ENCODE results near the gene RFTN1. TPM values are rescaled to one million over a fixed set of nuclear protein-coding genes. Genes with fewer than 3 reads are reported as not detected.

The RFTN1 gene
- total RNA-seq, 2 experiments from 2014 or later, result 64.4 to 66.7 TPM

DNA sequence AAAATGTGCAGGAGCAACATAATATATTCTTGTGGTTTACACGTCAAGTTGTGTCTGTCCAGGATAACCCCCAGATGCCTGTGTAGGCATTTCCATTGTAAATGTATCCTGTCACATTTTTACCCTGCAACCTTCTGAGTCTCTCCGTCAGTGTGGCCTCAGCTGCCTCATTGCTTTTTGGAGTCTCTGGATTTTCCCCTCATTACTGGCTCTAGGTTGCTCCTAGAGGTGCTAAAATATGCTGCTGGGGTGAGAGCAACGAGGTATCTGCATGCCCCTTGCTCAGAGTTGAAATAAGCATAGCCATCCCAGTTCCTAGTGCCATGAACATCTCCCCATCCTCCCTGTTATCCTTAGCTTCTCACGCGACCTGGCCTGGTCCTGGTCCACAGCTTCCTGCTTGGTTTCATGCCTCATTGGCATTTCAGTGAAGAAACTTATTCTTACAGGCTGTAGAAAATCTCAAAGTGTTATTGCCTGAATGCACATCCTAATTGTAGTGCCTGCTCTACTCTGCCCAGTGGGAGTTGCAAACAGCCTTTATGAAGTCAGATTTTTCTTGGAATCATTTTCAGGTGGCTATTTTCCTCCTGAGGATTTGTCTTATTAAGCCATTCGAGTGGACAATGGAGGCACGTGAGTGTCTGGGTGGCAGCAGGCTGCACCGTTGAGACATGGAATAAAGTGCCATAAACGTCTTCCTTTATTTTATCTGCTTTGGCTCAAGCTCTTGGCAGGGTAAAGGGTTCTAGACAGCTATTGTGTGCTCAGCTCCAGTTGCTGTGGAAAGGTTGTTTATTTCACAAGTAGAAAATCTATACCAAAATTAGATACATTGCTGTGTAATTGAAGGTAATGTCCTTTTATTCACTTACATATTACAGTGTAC lies 215.3 kb downstream of the RFTN1 start:
- DNase-seq (no peak), ATAC-seq (ENCODE audit: low read depth) (no peak)
- Mint-ChIP-seq H3K4me1 (peaks cover 81% of the 10 kb centered on the region), H3K9me3 (peaks cover 5% of the 10 kb centered on the region), H3K36me3 (peaks cover 74% of the 10 kb centered on the region), H3K4me3 (peak overlapping the region; percentile 92), H3K27me3 (no peaks in the 10 kb centered on the region), H3K27ac (peak overlapping the region; percentile 88)
- POLR2A ChIA-PET, result interaction anchor here (0.6 to 1.6 kb wide), 5 partner anchors 9 to 20 kb away, joined by 3 to 6 read pairs (median 5); no protein-coding TSS in a partner anchor

DNA sequence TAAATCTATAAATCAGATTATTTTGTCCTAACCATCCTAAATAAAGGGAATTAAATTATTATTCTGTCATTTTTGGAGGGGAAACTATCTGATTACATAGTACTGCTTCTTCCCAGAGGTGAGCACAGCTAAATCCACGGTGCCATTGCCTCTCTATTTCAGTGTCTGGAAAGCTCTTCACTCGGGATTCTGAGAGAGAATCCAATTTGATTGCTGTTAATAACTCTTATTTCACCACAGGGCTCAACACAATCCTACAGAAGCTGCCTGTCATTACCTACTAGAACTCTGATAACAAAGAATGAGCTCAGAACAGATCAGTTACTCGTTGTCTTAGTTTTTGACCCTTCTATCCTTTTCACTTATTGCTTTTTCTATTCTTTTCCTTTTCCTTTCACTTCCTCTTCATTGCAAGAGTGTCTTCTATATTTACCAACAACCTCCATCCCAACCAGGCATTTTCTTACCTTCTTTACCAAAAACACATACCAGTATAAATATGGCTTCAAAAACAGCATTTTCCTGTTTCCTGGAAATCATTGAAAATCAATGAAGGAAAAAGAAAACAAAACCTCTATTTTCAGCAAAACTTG lies 218.1 kb downstream of the RFTN1 start:
- POLR2A ChIA-PET, result interaction anchor here (1.1 to 9.5 kb wide), 5 partner anchors 8 to 217 kb away, joined by 4 to 141 read pairs (median 12); no protein-coding TSS in a partner anchor
- Mint-ChIP-seq H3K36me3 (peaks cover 77% of the 10 kb centered on the region), H3K4me1 (peaks cover 81% of the 10 kb centered on the region), H3K27ac (peak overlapping the region; percentile 84), H3K9me3 (peaks cover 10% of the 10 kb centered on the region), H3K27me3 (no peaks in the 10 kb centered on the region), H3K4me3 (peak overlapping the region; percentile 82)
- no peak for DNase-seq
- peak; percentile 5 for ATAC-seq (ENCODE audit: low read depth)

DNA sequence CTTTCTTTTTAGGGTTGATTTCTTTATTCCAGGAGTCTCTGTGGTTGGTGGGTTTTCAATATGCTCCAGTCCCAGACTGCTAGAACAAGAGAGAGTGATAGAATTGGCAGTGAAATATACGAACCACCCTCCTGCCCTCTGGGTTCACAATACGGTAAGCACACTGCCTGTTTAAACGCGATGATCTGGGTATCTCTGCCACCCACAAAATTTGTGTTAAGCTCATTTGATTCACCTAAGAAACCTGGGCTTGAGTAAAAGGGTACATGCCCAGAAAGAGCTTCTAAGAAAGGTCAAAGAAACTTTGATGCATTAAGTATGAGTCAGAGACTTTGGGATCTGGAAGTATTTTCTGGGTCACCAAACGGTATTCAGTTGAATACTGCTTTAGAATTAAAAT lies 218.7 kb downstream of the RFTN1 start:
- peak overlapping the region; percentile 80 for H3K27ac Mint-ChIP-seq
- POLR2A ChIA-PET, result interaction anchor here (0.9 to 9.5 kb wide), 6 partner anchors 8 to 222 kb away, joined by 3 to 141 read pairs (median 10); no protein-coding TSS in a partner anchor
- no peaks in the 10 kb centered on the region for H3K27me3 Mint-ChIP-seq
- peaks cover 80% of the 10 kb centered on the region for H3K4me1 Mint-ChIP-seq
- ATAC-seq (ENCODE audit: low read depth) (no peak), DNase-seq (no peak)
- H3K36me3 Mint-ChIP-seq, result peaks cover 79% of the 10 kb centered on the region
- H3K4me3 Mint-ChIP-seq, result peak overlapping the region; percentile 72
- peaks cover 10% of the 10 kb centered on the region for H3K9me3 Mint-ChIP-seq

DNA sequence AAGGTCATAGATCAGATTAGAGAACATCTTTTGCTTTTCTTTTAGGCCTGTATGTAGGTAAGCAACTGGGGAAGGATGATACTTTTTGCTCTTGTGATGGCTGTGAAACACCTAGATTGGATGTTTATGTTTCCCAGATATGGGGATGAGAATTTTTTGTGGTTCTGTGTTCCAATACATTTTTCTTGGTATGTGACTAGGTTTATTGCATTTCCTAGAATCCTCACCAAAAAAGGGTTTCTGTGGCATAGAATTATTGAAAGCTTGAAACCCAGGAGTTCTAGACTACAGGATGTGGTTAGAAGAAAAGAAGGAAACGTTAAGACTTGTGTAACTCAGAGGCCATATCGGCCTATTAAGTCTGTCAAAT lies 222.7 kb downstream of the RFTN1 start:
- POLR2A ChIA-PET, result interaction anchor here (0.7 to 9.5 kb wide), 7 partner anchors 12 to 221 kb away, joined by 3 to 141 read pairs (median 5); partner anchors contain the start of genes DPH3 and OXNAD1
- Mint-ChIP-seq H3K36me3 (peaks cover 82% of the 10 kb centered on the region), H3K27me3 (no peaks in the 10 kb centered on the region), H3K4me3 (peak overlapping the region; percentile 97), H3K9me3 (peaks cover 10% of the 10 kb centered on the region), H3K4me1 (peaks cover 57% of the 10 kb centered on the region), H3K27ac (peak overlapping the region; percentile 97)
- DNase-seq (no peak), ATAC-seq (ENCODE audit: low read depth) (peak; percentile 36)

DNA sequence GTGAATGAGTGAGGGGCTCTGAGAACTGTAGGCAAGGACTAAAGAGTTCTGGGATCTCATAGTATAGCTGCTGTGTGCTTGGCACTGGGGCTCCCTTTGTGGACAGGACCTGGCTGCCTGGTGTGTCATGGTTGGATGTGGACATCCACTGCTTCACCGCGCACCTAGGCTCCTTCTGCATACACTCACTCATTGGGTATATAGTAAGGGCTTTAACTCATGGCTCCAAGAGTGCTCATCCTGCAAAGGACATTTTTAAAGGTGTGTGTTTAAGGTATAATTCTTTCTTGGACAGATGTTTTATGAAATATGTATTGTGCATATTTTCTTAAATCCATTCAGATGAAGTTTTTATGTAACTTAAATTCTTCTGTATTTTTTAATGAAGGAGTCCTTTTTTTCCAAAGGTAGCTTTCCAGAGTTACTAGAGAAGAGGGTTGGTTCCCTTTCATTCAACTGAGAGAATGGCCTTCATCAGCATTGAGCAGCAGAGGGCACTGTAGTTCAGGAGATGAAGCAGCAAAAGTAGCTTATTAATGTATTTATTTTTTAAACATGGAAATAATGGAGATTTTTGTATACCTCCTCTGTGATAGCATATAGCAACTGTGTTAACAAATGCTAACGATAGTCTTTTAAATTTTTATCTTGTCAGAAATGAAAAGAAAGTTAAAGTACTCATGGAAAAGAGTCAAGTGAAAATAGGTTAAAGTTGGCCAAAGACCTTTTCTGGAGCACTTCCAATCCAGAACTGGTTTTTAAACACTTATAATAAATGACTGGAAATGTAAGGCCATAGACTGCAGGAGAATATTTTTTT lies 223.3 kb downstream of the RFTN1 start:
- no peaks in the 10 kb centered on the region for H3K27me3 Mint-ChIP-seq
- peaks cover 10% of the 10 kb centered on the region for H3K9me3 Mint-ChIP-seq
- peak overlapping the region; percentile 97 for H3K4me3 Mint-ChIP-seq
- peak overlapping the region; percentile 97 for H3K27ac Mint-ChIP-seq
- DNase-seq (no peak), ATAC-seq (ENCODE audit: low read depth) (no peak)
- H3K4me1 Mint-ChIP-seq, result peaks cover 53% of the 10 kb centered on the region
- POLR2A ChIA-PET, result interaction anchor here (0.6 to 9.5 kb wide), 9 partner anchors 8 to 594 kb away, joined by 3 to 141 read pairs (median 5); partner anchors contain the start of genes DPH3, OXNAD1 and PLCL2
- H3K36me3 Mint-ChIP-seq, result peaks cover 76% of the 10 kb centered on the region

DNA sequence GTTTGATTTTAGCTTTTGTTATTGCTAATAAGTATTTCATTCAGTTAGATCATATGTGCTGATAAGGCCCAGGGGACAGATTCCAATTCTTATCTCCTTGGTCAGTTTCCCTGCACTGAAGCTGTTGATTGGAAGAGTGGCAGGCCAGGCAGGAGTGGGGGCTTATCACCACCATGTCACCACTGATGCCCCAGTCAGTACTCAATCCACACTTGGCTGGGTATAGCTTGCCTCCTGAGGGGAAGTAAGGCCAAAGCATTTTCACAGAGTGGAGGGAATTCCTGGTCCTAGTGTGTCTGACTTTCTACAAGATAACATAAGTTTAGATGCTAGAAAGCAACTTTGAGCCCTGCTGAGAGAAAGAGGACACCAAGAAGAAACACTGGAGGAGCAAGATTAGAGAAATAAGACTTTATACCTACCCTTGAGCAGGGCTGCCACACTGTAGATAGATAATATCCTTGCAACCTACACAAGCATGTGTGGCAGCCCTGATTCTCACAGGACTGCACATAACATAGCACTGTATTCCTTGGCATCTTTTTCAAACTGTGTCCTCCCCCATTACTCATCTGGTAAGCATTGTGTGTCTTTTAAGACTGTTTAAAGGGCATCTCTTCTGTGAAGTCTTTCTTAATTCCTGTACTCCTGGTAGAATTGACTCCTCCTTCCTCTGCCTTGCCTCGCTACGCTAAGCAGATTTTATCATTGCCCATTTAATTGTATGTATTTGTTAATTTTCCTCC lies 224.2 kb downstream of the RFTN1 start:
- Mint-ChIP-seq H3K27ac (peak overlapping the region; percentile 97), H3K4me1 (peaks cover 54% of the 10 kb centered on the region), H3K27me3 (no peaks in the 10 kb centered on the region), H3K4me3 (peak overlapping the region; percentile 97), H3K9me3 (peaks cover 10% of the 10 kb centered on the region), H3K36me3 (peaks cover 71% of the 10 kb centered on the region)
- POLR2A ChIA-PET, result interaction anchor here (0.7 to 9.5 kb wide), 12 partner anchors 9 to 862 kb away, joined by 3 to 141 read pairs (median 6); partner anchors contain the start of genes DPH3, OXNAD1, PLCL2 and RFTN1
- DNase-seq (no peak), ATAC-seq (ENCODE audit: low read depth) (no peak)

DNA sequence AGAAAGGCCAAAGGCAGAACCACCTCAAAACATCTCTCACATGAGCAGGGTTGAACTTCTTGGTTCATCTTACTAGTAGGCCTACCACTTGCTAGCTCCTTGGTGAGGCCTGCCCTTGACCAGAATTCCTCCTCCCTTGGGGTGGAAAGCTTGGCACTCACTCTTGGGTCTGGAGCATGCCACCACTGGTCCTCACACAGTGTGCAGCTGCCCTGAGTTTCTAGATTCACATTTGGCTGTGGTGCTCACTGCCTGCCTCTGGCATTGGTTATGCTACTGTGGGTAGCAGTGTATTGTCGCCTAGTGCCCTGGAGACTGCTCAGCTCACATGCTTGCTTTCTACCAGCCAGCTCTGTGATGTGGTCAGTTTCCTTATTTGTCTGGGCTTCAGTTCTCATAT lies 224.8 kb downstream of the RFTN1 start:
- H3K4me1 Mint-ChIP-seq, result peaks cover 51% of the 10 kb centered on the region
- DNase-seq (no peak), ATAC-seq (ENCODE audit: low read depth) (peak; percentile 32)
- no peaks in the 10 kb centered on the region for H3K27me3 Mint-ChIP-seq
- H3K4me3 Mint-ChIP-seq, result peak overlapping the region; percentile 97
- peaks cover 68% of the 10 kb centered on the region for H3K36me3 Mint-ChIP-seq
- H3K27ac Mint-ChIP-seq, result peak overlapping the region; percentile 97
- POLR2A ChIA-PET, result interaction anchor here (0.6 to 9.5 kb wide), 15 partner anchors 10 to 863 kb away, joined by 3 to 141 read pairs (median 5); partner anchors contain the start of genes DPH3, OXNAD1, PLCL2 and RFTN1
- peaks cover 8% of the 10 kb centered on the region for H3K9me3 Mint-ChIP-seq

DNA sequence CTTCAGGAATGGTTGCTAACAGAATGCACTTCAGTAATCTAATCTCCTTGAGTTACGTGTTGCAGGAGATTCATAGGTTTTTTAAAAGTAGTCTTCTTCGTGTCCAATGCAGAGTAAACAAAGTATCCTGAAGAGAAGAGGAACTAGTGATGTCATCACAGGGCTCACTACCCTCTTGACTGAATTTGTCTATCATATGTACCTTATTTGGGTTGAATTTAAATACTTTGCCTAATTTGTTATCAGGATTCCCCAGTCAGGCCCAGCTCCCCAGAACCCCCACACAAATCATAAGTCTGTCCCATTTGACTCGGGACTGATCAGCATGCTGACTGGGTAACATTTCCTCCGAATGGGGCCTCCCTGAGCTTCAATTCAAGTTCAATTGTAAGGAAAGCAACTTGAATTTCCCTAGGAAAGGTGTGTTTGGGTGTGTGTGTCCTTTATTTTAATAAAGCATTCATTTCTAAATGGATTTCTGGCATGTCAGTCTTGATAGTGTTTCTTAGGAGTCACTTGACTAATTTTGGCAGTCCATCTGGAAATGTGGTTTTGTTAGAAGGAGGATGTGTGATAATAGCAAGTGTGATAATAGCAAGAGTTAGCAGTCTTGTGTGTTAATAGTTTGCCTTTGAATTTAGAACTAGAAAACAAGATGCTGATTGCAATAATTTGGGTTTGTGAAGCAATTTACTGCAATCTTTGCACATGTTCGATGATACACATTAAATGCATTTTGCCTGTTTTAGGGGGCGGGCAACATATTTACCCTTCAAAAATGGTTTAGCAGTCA lies 226.6 kb downstream of the RFTN1 start:
- peaks cover 69% of the 10 kb centered on the region for H3K36me3 Mint-ChIP-seq
- peak overlapping the region; percentile 97 for H3K4me3 Mint-ChIP-seq
- ATAC-seq (ENCODE audit: low read depth) (no peak), DNase-seq (no peak)
- H3K4me1 Mint-ChIP-seq, result peaks cover 47% of the 10 kb centered on the region
- H3K27me3 Mint-ChIP-seq, result no peaks in the 10 kb centered on the region
- POLR2A ChIA-PET, result interaction anchor here (0.6 to 2.8 kb wide), 14 partner anchors 8 to 1192 kb away, joined by 3 to 24 read pairs (median 6); partner anchors contain the start of genes DPH3, OXNAD1 and RFTN1
- H3K9me3 Mint-ChIP-seq, result no peaks in the 10 kb centered on the region
- peak overlapping the region; percentile 97 for H3K27ac Mint-ChIP-seq

DNA sequence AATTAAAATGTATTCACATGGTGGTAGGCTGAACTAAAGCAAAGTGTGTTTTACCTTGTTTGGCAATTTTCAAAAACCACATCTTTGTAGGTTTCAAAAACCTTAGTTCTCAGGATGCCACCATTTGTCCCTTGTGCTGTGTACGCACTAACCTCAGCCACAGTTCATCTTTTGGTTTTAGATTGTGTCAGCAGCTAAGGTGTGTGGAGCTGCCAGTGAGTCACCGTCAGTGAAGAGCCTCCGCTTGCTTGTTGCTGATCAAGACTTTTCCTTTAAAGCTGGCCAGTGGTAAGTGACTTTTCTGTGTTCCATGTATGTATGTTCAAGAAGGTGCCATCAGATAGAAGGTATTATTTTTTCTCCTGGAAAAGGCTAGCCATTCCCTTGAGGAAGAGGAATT lies 227.3 kb downstream of the RFTN1 start:
- POLR2A ChIA-PET, result interaction anchor here (1.3 to 2.8 kb wide), 11 partner anchors 9 to 227 kb away, joined by 5 to 24 read pairs (median 8); partner anchors contain the start of genes DPH3, OXNAD1 and RFTN1
- H3K27ac Mint-ChIP-seq, result peak overlapping the region; percentile 97
- peaks cover 41% of the 10 kb centered on the region for H3K4me1 Mint-ChIP-seq
- ATAC-seq (ENCODE audit: low read depth), result peak; percentile 80
- H3K9me3 Mint-ChIP-seq, result no peaks in the 10 kb centered on the region
- peak; percentile 56 for DNase-seq
- H3K27me3 Mint-ChIP-seq, result no peaks in the 10 kb centered on the region
- peaks cover 65% of the 10 kb centered on the region for H3K36me3 Mint-ChIP-seq
- H3K4me3 Mint-ChIP-seq, result peak overlapping the region; percentile 97

DNA sequence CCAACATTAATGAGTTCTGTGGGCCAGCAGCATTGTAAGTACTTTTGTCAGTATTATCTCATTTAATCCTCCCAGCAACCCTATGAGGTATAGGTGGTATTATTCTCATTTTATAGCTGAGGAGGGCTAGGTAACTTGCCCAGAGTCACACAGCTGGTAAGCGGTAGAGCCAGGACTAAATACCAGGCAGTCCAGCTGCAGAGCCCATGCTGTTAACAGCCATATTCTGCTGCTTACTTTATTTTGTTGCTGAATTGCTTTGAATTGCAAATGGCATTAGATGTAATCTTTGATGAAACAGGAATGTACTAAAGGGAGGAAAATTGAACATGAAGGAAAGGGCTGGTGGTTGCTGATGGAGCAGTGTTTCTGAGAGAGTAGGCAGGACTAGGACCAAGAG lies 228.9 kb downstream of the RFTN1 start:
- Mint-ChIP-seq H3K4me1 (peaks cover 27% of the 10 kb centered on the region), H3K4me3 (peak overlapping the region; percentile 97), H3K27me3 (no peaks in the 10 kb centered on the region), H3K27ac (peak overlapping the region; percentile 97), H3K9me3 (no peaks in the 10 kb centered on the region), H3K36me3 (peaks cover 55% of the 10 kb centered on the region)
- DNase-seq, result no peak
- POLR2A ChIA-PET, result interaction anchor here (2.5 to 2.8 kb wide), 3 partner anchors 18 to 34 kb away, joined by 8 to 24 read pairs (median 20); partner anchors contain the start of genes DPH3 and OXNAD1
- no peak for ATAC-seq (ENCODE audit: low read depth)

DNA sequence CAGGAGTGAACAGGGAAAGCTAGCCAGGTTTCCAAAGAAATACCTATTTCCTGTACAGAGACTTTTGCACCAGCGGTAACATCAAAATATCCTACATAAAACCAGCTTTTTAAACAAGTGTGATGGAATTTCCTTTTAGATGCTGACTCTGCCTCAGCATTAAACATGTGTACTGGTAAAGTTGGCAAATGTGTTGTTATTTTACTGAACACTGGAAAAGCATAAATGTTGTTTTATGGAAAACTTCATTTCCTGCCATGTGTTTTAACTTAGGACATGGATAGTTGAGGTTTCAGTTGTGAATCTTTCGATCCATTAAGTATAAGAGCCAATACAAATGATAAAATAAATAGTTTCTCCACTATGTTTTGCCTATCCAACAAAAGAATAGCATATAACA lies 232.8 kb downstream of the RFTN1 start:
- Mint-ChIP-seq H3K4me1 (peaks cover 14% of the 10 kb centered on the region), H3K4me3 (no peak overlapping the region), H3K9me3 (no peaks in the 10 kb centered on the region), H3K36me3 (peaks cover 23% of the 10 kb centered on the region), H3K27me3 (no peaks in the 10 kb centered on the region), H3K27ac (no peak overlapping the region)
- POLR2A ChIA-PET, result no interaction called here
- ATAC-seq (ENCODE audit: low read depth) (no peak), DNase-seq (no peak)

Measured in activated naive CD8-positive, alpha-beta T cell treated with anti-CD3 and anti-CD28 coated beads, Interleukin-2, amount 10 ng/mL, durations not matched to agents 7 days and 5 days (primary cell).